MG63 (cell line): ENCODE data around the gene RPS19. TPM values are rescaled to one million over a fixed set of nuclear protein-coding genes. Genes with fewer than 3 reads are reported as not detected.
A peak's percentile ranks its signal among the peaks of the same experiment; 100 is the strongest.

Experiments used
- DNase-seq: peaks from one replicate; pipeline ENCODE4 v3.0.0-alpha.2; 2020
- H3K27me3 ChIP-seq: fragments of 250-450 bp; sonication (Bioruptor Pico); 2 replicates; pipeline ENCODE4 v1.5.1; 2020; ENCODE audit warnings: mild to moderate bottlenecking, moderate library complexity
- H3K36me3 ChIP-seq: fragments of 250-450 bp; sonication (Bioruptor Pico); 2 replicates; pipeline ENCODE4 v1.5.1; 2020; ENCODE audit warnings: mild to moderate bottlenecking, moderate library complexity
- H3K4me3 ChIP-seq: fragments of 250-450 bp; sonication (Bioruptor Pico); 2 replicates; pipeline ENCODE4 v1.5.1; 2020; ENCODE audit warnings: mild to moderate bottlenecking, moderate library complexity
- H3K9me3 ChIP-seq: fragments of 250-450 bp; sonication (Bioruptor Pico); 2 replicates; pipeline ENCODE4 v1.5.1; 2020; ENCODE audit warnings: mild to moderate bottlenecking, moderate library complexity
- total RNA-seq: library from RNA; depleted of rRNA; stranded (reverse); fragments of >200 nt; shearing (Covaris generic); gene quantifications from 2 replicates; pipeline ENCODE4 v1.2.3, GENCODE V29; 2014; ENCODE audit warnings: low replicate concordance; rRNA removed

Gene RPS19
- total RNA-seq: 1,133 and 2,559 TPM in 2 replicates

- Histone ChIP-seq H3K4me3 (peak within 1 kb of the TSS; percentile 100), H3K36me3 (peaks cover 46% of the 10 kb centered on the region)
- DNase-seq: peak; percentile 97
Observed at GRCh38 chr19:41859618-41860418, at the start of gene RPS19. RPS19 (plus strand) TSS chr19:41860255; CDS start chr19:41860775, 520 bp downstream.

GRCh38 chr19:41810301-41810700 lies 49.8 kb upstream of the RPS19 start:
- H3K9me3 ChIP-seq: no peaks in the 10 kb centered on the region
- H3K36me3 ChIP-seq: no peaks in the 10 kb centered on the region
- peaks cover 22% of the 10 kb centered on the region for H3K27me3 ChIP-seq
- H3K4me3 ChIP-seq: no peak overlapping the region
- DNase-seq: no peak

More at GRCh38 chr19:41859618-41860418, at the start of gene RPS19:
- Histone ChIP-seq H3K27me3 (peaks cover 8% of the 10 kb centered on the region), H3K9me3 (no peaks in the 10 kb centered on the region)

GRCh38 chr19:41811036-41811435 lies 49.0 kb upstream of the RPS19 start:
- no peak for DNase-seq
- H3K9me3 ChIP-seq: no peaks in the 10 kb centered on the region
- H3K27me3 ChIP-seq: peaks cover 18% of the 10 kb centered on the region
- no peaks in the 10 kb centered on the region for H3K36me3 ChIP-seq
- H3K4me3 ChIP-seq: no peak overlapping the region

- Histone ChIP-seq H3K36me3 (no peaks in the 10 kb centered on the region), H3K27me3 (peaks cover 16% of the 10 kb centered on the region), H3K9me3 (no peaks in the 10 kb centered on the region), H3K4me3 (no peak overlapping the region)
- DNase-seq: no peak
Observed at GRCh38 chr19:41811981-41812380, 48.1 kb upstream of the RPS19 start.

GRCh38 chr19:41813911-41814310 lies 46.1 kb upstream of the RPS19 start:
- peaks cover 24% of the 10 kb centered on the region for H3K27me3 ChIP-seq
- DNase-seq: no peak

GRCh38 chr19:41815301-41815700 lies 44.8 kb upstream of the RPS19 start:
- Histone ChIP-seq H3K36me3 (no peaks in the 10 kb centered on the region), H3K4me3 (no peak overlapping the region), H3K9me3 (no peaks in the 10 kb centered on the region), H3K27me3 (peaks cover 30% of the 10 kb centered on the region)
- no peak for DNase-seq

More at GRCh38 chr19:41813911-41814310, 46.1 kb upstream of the RPS19 start:
- no peaks in the 10 kb centered on the region for H3K36me3 ChIP-seq
- no peak overlapping the region for H3K4me3 ChIP-seq
- no peaks in the 10 kb centered on the region for H3K9me3 ChIP-seq

- DNase-seq: no peak
- no peaks in the 10 kb centered on the region for H3K9me3 ChIP-seq
- H3K36me3 ChIP-seq: no peaks in the 10 kb centered on the region
- no peak overlapping the region for H3K4me3 ChIP-seq
- H3K27me3 ChIP-seq: peaks cover 40% of the 10 kb centered on the region
Observed at GRCh38 chr19:41816761-41817160, 43.3 kb upstream of the RPS19 start.

GRCh38 chr19:41821003-41821735 lies 38.9 kb upstream of the RPS19 start:
- Histone ChIP-seq H3K27me3 (peaks cover 34% of the 10 kb centered on the region), H3K36me3 (no peaks in the 10 kb centered on the region), H3K9me3 (no peaks in the 10 kb centered on the region), H3K4me3 (no peak overlapping the region)
- no peak for DNase-seq

GRCh38 chr19:41837981-41838708 lies 21.9 kb upstream of the RPS19 start:
- Histone ChIP-seq H3K4me3 (no peak overlapping the region), H3K36me3 (no peaks in the 10 kb centered on the region), H3K27me3 (peaks cover 67% of the 10 kb centered on the region), H3K9me3 (no peaks in the 10 kb centered on the region; the same call in 1 of the 2 replicates)
- no peak for DNase-seq

GRCh38 chr19:41839211-41839610 lies 20.8 kb upstream of the RPS19 start:
- Histone ChIP-seq H3K4me3 (no peak overlapping the region), H3K27me3 (peaks cover 66% of the 10 kb centered on the region), H3K9me3 (no peaks in the 10 kb centered on the region; the same call in 1 of the 2 replicates), H3K36me3 (no peaks in the 10 kb centered on the region)
- no peak for DNase-seq

GRCh38 chr19:41843371-41843770 lies 16.7 kb upstream of the RPS19 start:
- no peaks in the 10 kb centered on the region for H3K36me3 ChIP-seq
- H3K4me3 ChIP-seq: no peak overlapping the region
- no peak for DNase-seq

GRCh38 chr19:41844601-41845000 lies 15.5 kb upstream of the RPS19 start, which contains the start of gene LYPD4:
LYPD4 (minus strand) TSS chr19:41844683; CDS start chr19:41839285, 5,398 bp downstream.
- Histone ChIP-seq H3K4me3 (no peak within 1 kb of the TSS), H3K27me3 (peaks cover 25% of the 10 kb centered on the region), H3K36me3 (no peaks in the 10 kb centered on the region), H3K9me3 (no peaks in the 10 kb centered on the region; the same call in 1 of the 2 replicates)
- no peak for DNase-seq

More at GRCh38 chr19:41843371-41843770, 16.7 kb upstream of the RPS19 start:
- H3K9me3 ChIP-seq: no peaks in the 10 kb centered on the region; the same call in 1 of the 2 replicates
- H3K27me3 ChIP-seq: peaks cover 35% of the 10 kb centered on the region

GRCh38 chr19:41845001-41845050 lies 15.2 kb upstream of the RPS19 start, which contains the start of gene DMRTC2:
DMRTC2 (plus strand) TSS chr19:41845042; CDS start chr19:41847429, 2,387 bp downstream.
- DNase-seq: no peak
- Histone ChIP-seq H3K27me3 (peaks cover 24% of the 10 kb centered on the region), H3K4me3 (no peak within 1 kb of the TSS), H3K36me3 (no peaks in the 10 kb centered on the region), H3K9me3 (no peaks in the 10 kb centered on the region; the same call in 1 of the 2 replicates)

GRCh38 chr19:41845051-41845590 lies 14.9 kb upstream of the RPS19 start:
- Histone ChIP-seq H3K27me3 (peaks cover 21% of the 10 kb centered on the region), H3K36me3 (no peaks in the 10 kb centered on the region), H3K4me3 (no peak overlapping the region), H3K9me3 (no peaks in the 10 kb centered on the region; the same call in 1 of the 2 replicates)
- DNase-seq: no peak

- Histone ChIP-seq H3K27me3 (peaks cover 24% of the 10 kb centered on the region), H3K36me3 (no peaks in the 10 kb centered on the region), H3K9me3 (no peaks in the 10 kb centered on the region), H3K4me3 (no peak overlapping the region)
- no peak for DNase-seq
Observed at GRCh38 chr19:41847351-41848105, 12.5 kb upstream of the RPS19 start.

- Histone ChIP-seq H3K27me3 (peaks cover 34% of the 10 kb centered on the region), H3K9me3 (no peaks in the 10 kb centered on the region), H3K36me3 (no peaks in the 10 kb centered on the region), H3K4me3 (no peak overlapping the region)
- no peak for DNase-seq
Observed at GRCh38 chr19:41848666-41849065, 11.4 kb upstream of the RPS19 start.
